ENCODE data around the gene TRIM61. TPM values are rescaled to one million over a fixed set of nuclear protein-coding genes. Genes with fewer than 3 reads are reported as not detected.
"Not testable (repeated sequence)": the region's sequence is repeated elsewhere in the genome, so short reads cannot be mapped to it uniquely, and the experiment has no call there.

The TRIM61 gene
- total and polyA plus RNA-seq, 11 donors, result 0.76 to 3.0 (median 2.1) TPM

GRCh38 chr4:164952551-164952950, 24.9 kb downstream of the TRIM61 start:
- DNase-seq, result no peak
- WGBS, 4 donors, result 55 to 71% (median 62%) methylated on average over 3 of the region's 3 CpGs
- Histone ChIP-seq H3K27me3 (peaks cover 0 to 17% (median 0%) of the 10 kb centered on the region in 9 donors), H3K4me3 (no peak overlapping the region), H3K9me3 (no peaks in the 10 kb centered on the region), H3K27ac (no peak overlapping the region), H3K36me3 (no peaks in the 10 kb centered on the region), H3K4me1 (peaks cover 0 to 11% (median under 1%) of the 10 kb centered on the region in 12 donors)
- ATAC-seq, result no peak
- intact Hi-C loops (cut with DNase I), result no loop called here
- TF ChIP-seq CTCF (IDR thresholded peaks at IDR 0.05) (no peak), POLR2A (IDR thresholded peaks at IDR 0.05) (no peak)

- TF ChIP-seq CTCF (IDR thresholded peaks at IDR 0.05) (no peak), POLR2A (IDR thresholded peaks at IDR 0.05) (no peak)
- DNase-seq (no peak), ATAC-seq (no peak)
- H3K27me3 ChIP-seq, result peaks cover 0 to 17% (median 5%) of the 10 kb centered on the region in 9 donors
- H3K9me3 ChIP-seq, result no peaks in the 10 kb centered on the region
- 37 to 58% (median 45%) methylated on average over 1 of the region's 1 CpG for WGBS, 4 donors
- H3K27ac ChIP-seq, result no peak overlapping the region
- H3K36me3 ChIP-seq, result no peaks in the 10 kb centered on the region
- no peak overlapping the region for H3K4me3 ChIP-seq
- H3K4me1 ChIP-seq, result no peaks in the 10 kb centered on the region
- intact Hi-C loops (cut with DNase I), result no loop called here
Measured at GRCh38 chr4:164949448-164950143, 27.9 kb downstream of the TRIM61 start.

DNA sequence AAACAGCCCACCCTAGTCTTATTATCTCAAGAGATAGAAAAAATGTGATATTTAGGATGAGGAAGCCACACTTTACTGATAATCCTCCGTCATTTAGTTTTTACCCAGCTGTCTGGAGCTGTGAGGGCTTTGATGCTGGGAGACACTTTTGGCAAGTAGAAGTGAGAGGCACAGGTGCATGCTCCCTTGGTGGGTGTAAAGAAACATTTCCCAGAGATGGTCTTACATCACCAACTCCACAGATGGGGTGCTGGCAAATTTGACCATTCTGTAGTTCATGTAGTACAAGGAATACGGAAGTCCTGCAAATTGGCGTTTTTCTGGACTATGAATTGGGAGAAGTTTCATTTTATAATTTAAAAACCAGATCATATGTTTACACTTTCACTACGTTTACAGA, 28.5 kb downstream of the TRIM61 start:
- H3K4me1 ChIP-seq, result no peaks in the 10 kb centered on the region
- DNase-seq (no peak), ATAC-seq (no peak)
- 58 to 68% (median 64%) methylated on average over 4 of the region's 4 CpGs for WGBS, 4 donors
- intact Hi-C loops (cut with DNase I), result no loop called here
- H3K4me3 ChIP-seq, result no peak overlapping the region
- H3K9me3 ChIP-seq, result no peaks in the 10 kb centered on the region
- no peaks in the 10 kb centered on the region for H3K36me3 ChIP-seq
- no peak overlapping the region for H3K27ac ChIP-seq
- H3K27me3 ChIP-seq, result peaks cover 0 to 17% (median 5%) of the 10 kb centered on the region in 9 donors
- TF ChIP-seq POLR2A (IDR thresholded peaks at IDR 0.05) (no peak), CTCF (IDR thresholded peaks at IDR 0.05) (no peak)

DNA sequence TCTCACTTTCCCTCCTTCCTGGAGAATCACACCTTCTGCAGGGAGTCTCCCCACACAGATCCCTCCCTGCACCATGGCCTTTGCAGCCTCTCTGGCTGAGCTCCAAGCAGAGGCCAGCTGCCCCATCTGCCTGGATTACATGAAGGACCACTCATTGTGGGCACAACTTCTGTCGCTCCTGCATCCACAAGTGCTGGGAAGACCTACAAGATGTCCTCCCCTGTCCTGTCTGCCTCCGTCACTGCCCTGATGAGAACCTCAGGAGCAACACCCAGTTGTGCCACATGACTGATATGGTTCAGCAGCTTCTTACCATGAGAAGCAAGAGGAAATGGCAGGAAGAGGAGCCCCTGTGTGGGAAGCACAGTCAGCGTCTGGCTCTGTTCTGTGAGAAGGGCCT, 29.5 kb downstream of the TRIM61 start:
- H3K27me3 ChIP-seq, result peaks cover 0 to 17% (median 5%) of the 10 kb centered on the region in 9 donors
- H3K9me3 ChIP-seq; H3K36me3 ChIP-seq; H3K4me1 ChIP-seq; intact Hi-C loops (cut with DNase I); DNase-seq; H3K4me3 ChIP-seq; H3K27ac ChIP-seq: not testable (repeated sequence)
- WGBS, 4 donors, result 57 to 67% (median 63%) methylated on average over 3 of the region's 3 CpGs
- ATAC-seq, result peak in 1 of 4 donors; percentile 13

DNA sequence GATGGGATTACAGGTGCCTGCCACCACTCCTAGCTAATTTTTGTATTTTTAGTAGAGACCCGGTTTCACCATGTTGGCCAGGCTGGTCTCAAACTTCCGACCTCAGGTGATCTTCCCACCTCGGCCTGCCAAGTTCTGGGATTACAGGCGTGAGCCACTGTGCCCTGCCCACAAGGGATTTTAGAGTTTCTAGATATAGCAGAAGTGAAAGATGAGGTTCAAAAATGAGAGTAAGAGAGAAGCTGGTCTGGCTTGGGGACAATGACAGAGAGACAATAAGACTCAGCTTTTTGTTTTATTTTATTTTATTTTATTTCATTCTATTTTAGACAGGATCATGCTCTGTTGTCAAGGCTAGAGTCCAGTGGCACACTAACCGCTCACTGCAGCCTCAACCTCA, 30.6 kb downstream of the TRIM61 start:
- Histone ChIP-seq H3K9me3 (no peaks in the 10 kb centered on the region), H3K27ac (no peak overlapping the region), H3K4me3 (no peak overlapping the region), H3K4me1 (no peaks in the 10 kb centered on the region), H3K36me3 (no peaks in the 10 kb centered on the region), H3K27me3 (peaks cover 0 to 17% (median 5%) of the 10 kb centered on the region in 9 donors)
- ATAC-seq (no peak), DNase-seq (no peak)
- intact Hi-C loops (cut with DNase I), result no loop called here
- TF ChIP-seq CTCF (IDR thresholded peaks at IDR 0.05) (no peak), POLR2A (IDR thresholded peaks at IDR 0.05) (no peak)
- WGBS, 4 donors, result 88 to 93% (median 91%) methylated on average over 5 of the region's 5 CpGs
